Stomach (tissue), 9 donors: ENCODE results near the gene CMKLR1. TPM values are rescaled to one million over a fixed set of nuclear protein-coding genes. Genes with fewer than 3 reads are reported as not detected.

ENCODE experiments used
- DNase-seq, 2 donors: peaks; one replicate each; pipeline versions ENCODE4 v3.0.0 to v3.0.0-alpha.2; 2013 to 2019
- H3K27ac ChIP-seq, 5 donors: fragments of 200-600 bp in 4 of 5; sonication (generic) in 4 of 5; one replicate each; pipeline ENCODE4 v1.5.1; 2013 to 2019; ENCODE audit warnings: mild to moderate bottlenecking in 1 of 5, moderate library complexity in 1 of 5
- H3K27me3 ChIP-seq, 3 donors: fragments of 200-600 bp; sonication (generic); one replicate each; pipeline ENCODE4 v1.5.1; 2017 to 2019; ENCODE audit warnings: mixed run types in 1 of 3
- H3K36me3 ChIP-seq, 4 donors: fragments of 200-600 bp; sonication (generic); 1 replicate in 3 of 4; 2 replicates in 1 of 4; pipeline ENCODE4 v1.5.1; 2016 to 2019
- H3K4me1 ChIP-seq, 4 donors: fragments of 200-600 bp; sonication (generic); one replicate each; pipeline ENCODE4 v1.5.1; 2016 to 2019
- H3K4me3 ChIP-seq, 4 donors: fragments of 200-600 bp; sonication (generic) in 3 of 4; one replicate each; pipeline ENCODE4 v1.5.1; 2016 to 2019; ENCODE audit warnings: mild to moderate bottlenecking in 1 of 4
- H3K9me3 ChIP-seq, 4 donors: fragments of 200-600 bp; sonication (generic); one replicate each; pipeline ENCODE4 v1.5.1; 2016 to 2019
- EP300 ChIP-seq: sonication (generic); formaldehyde crosslinking; IDR thresholded peaks from one replicate; pipeline ENCODE4 v1.6.1; 2017; ENCODE audit warnings: antibody characterized with exemption
- POLR2A ChIP-seq, 4 donors: fragments of 450-650 bp; IDR thresholded peaks; one replicate each; pipeline ENCODE4 v1.6.1; 2016; ENCODE audit warnings: antibody characterized with exemption in 4 of 4, control low read depth in 2 of 4, mild to moderate bottlenecking in 1 of 4, moderate library complexity in 1 of 4
- POLR2AphosphoS5 ChIP-seq, 3 donors: sonication (generic); formaldehyde crosslinking; IDR thresholded peaks; one replicate each; pipeline ENCODE4 v1.6.1; 2016; ENCODE audit warnings: antibody characterized with exemption in 3 of 3
- WGBS, 5 donors: extraction: QIAGEN DNeasy Blood & Tissue Kit in 3 of 5; methylation state at CpG; one replicate each; pipeline versions ENCODE4 v1.1.5 to v1.1.7; 2013 to 2018; 5-methylcytosine and 5-hydroxymethylcytosine counted together
- intact Hi-C: fragments of 100-400 bp; cut with DNase I; formaldehyde crosslinking; loops from one replicate; pipeline ENCODE4 v1.15.1; 2023; ENCODE audit warnings: low total_unique reads
- polyA plus RNA-seq, 3 donors: library from polyadenylated mRNA; stranded (reverse); fragments of 200-250 nt; gene quantifications; one replicate each; pipeline ENCODE4 v1.2.3, GENCODE V29; 2013
- total RNA-seq, 5 donors: library from RNA; depleted of rRNA; stranded (reverse); fragments of >200 nt; gene quantifications; one replicate each; pipeline versions ENCODE4 v1.1.0 to v1.2.3, GENCODE V29; 2014 to 2016
- TF ChIP-seq, protein P1 (sequence below), 7 experiments: fragments of 450-650 bp in 4 of 7; fragments of 200-600 bp in 3 of 7; sonication (generic) in 3 of 7; IDR thresholded peaks; one replicate each; pipeline ENCODE4 v1.5.1; 2016 to 2019; ENCODE audit warnings: antibody characterized with exemption in 7 of 7, control low read depth in 2 of 7, mild to moderate bottlenecking in 1 of 7
- donor health status: healthy with polysubstance abuse.
- donor health status: Bipolar disorder and iron deficiency.
- donor health status: healthy.

Gene CMKLR1
- total and polyA plus RNA-seq, 8 donors, result 0.45 to 46.1 (median 2.3) TPM

GRCh38 chr12:108357834-108358579 is 18.9 kb upstream of the CMKLR1 start:
- H3K27ac ChIP-seq, result no peak overlapping the region
- H3K4me3 ChIP-seq, result no peak overlapping the region
- no peak for DNase-seq
- TF ChIP-seq POLR2A (IDR thresholded peaks at IDR 0.05) (no peak), EP300 (no peak), POLR2AphosphoS5 (IDR thresholded peaks at IDR 0.05) (no peak)
- TF ChIP-seq, protein P1, sequence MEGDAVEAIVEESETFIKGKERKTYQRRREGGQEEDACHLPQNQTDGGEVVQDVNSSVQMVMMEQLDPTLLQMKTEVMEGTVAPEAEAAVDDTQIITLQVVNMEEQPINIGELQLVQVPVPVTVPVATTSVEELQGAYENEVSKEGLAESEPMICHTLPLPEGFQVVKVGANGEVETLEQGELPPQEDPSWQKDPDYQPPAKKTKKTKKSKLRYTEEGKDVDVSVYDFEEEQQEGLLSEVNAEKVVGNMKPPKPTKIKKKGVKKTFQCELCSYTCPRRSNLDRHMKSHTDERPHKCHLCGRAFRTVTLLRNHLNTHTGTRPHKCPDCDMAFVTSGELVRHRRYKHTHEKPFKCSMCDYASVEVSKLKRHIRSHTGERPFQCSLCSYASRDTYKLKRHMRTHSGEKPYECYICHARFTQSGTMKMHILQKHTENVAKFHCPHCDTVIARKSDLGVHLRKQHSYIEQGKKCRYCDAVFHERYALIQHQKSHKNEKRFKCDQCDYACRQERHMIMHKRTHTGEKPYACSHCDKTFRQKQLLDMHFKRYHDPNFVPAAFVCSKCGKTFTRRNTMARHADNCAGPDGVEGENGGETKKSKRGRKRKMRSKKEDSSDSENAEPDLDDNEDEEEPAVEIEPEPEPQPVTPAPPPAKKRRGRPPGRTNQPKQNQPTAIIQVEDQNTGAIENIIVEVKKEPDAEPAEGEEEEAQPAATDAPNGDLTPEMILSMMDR (IDR thresholded peaks at IDR 0.05), result no peak
- H3K4me1 ChIP-seq, result no peaks in the 10 kb centered on the region
- H3K9me3 ChIP-seq, result no peaks in the 10 kb centered on the region
- H3K27me3 ChIP-seq, result peaks cover 0 to 21% (median 6%) of the 10 kb centered on the region in 3 donors
- 66 to 95% (median 89%) methylated on average over 2 of the region's 2 CpGs for WGBS, 5 donors
- no peaks in the 10 kb centered on the region for H3K36me3 ChIP-seq
- intact Hi-C loops, result no loop called here

GRCh38 chr12:108356835-108357806 is 18.0 kb upstream of the CMKLR1 start:
- Histone ChIP-seq H3K9me3 (no peaks in the 10 kb centered on the region), H3K27ac (no peak overlapping the region), H3K36me3 (no peaks in the 10 kb centered on the region), H3K27me3 (peaks cover 0 to 21% (median 6%) of the 10 kb centered on the region in 3 donors), H3K4me1 (no peaks in the 10 kb centered on the region), H3K4me3 (no peak overlapping the region)
- 77 to 87% (median 82%) methylated on average over 12 of the region's 12 CpGs for WGBS, 5 donors
- DNase-seq, result no peak
- TF ChIP-seq, protein P1 (IDR thresholded peaks at IDR 0.05), result no peak
- TF ChIP-seq EP300 (no peak), POLR2AphosphoS5 (IDR thresholded peaks at IDR 0.05) (no peak), POLR2A (IDR thresholded peaks at IDR 0.05) (no peak)
- intact Hi-C loops, result no loop called here

DNA sequence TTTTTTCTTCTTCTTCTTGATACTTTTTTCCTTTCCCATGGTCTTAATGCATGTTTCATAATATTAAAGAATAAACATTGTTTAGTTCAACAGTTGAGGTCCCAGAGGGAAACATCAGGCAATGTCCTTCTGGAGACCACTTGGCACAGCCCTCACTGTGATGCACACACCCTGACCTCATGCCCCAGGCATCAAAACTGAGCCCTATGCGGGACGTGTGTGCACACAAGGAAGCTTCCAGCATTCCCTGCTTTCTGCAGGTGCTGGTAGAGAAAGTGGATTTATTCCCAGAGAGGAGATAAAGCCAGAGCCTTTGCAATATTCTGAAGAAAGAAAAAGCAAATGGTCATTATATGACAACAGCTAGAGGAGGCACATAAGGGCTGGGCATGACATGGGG is 16.0 kb upstream of the CMKLR1 start:
- H3K4me3 ChIP-seq, result no peak overlapping the region
- H3K9me3 ChIP-seq, result no peaks in the 10 kb centered on the region
- TF ChIP-seq, protein P1 (IDR thresholded peaks at IDR 0.05), result no peak
- TF ChIP-seq POLR2AphosphoS5 (IDR thresholded peaks at IDR 0.05) (no peak), POLR2A (IDR thresholded peaks at IDR 0.05) (no peak), EP300 (no peak)
- H3K27ac ChIP-seq, result no peak overlapping the region
- H3K36me3 ChIP-seq, result no peaks in the 10 kb centered on the region
- H3K27me3 ChIP-seq, result peaks cover 0 to 21% (median 6%) of the 10 kb centered on the region in 3 donors
- no peaks in the 10 kb centered on the region for H3K4me1 ChIP-seq
- DNase-seq, result no peak
- intact Hi-C loops, result no loop called here
- 57 to 67% (median 58%) methylated on average over 2 of the region's 2 CpGs for WGBS, 5 donors

- no peak for TF ChIP-seq EP300
- no peak for TF ChIP-seq POLR2AphosphoS5 (IDR thresholded peaks at IDR 0.05)
- TF ChIP-seq POLR2A (IDR thresholded peaks at IDR 0.05), result no peak
- TF ChIP-seq, protein P1 (IDR thresholded peaks at IDR 0.05), result no peak
Measured at GRCh38 chr12:108352591-108352990, 13.5 kb upstream of the CMKLR1 start.

More at GRCh38 chr12:108352591-108352990, 13.5 kb upstream of the CMKLR1 start:
- Histone ChIP-seq H3K4me3 (no peak overlapping the region), H3K27ac (no peak overlapping the region), H3K27me3 (no peaks in the 10 kb centered on the region), H3K4me1 (no peaks in the 10 kb centered on the region), H3K36me3 (no peaks in the 10 kb centered on the region), H3K9me3 (no peaks in the 10 kb centered on the region)
- intact Hi-C loops, result no loop called here
- DNase-seq, result no peak
